Nephron (organoid): Measurements from ENCODE around the gene SLC40A1.

ENCODE experiments used
- H3K27ac Mint-ChIP-seq, 3 experiments: 2 replicates each; pipeline ENCODE4 v1.8.0; 2020; ENCODE audit warnings: mixed read lengths in 3 of 3, mild to moderate bottlenecking in 2 of 3, moderate library complexity in 1 of 3
- H3K27me3 Mint-ChIP-seq: 2 replicates; pipeline ENCODE4 v1.8.0; 2021; ENCODE audit warnings: low read depth, mild to moderate bottlenecking, moderate library complexity, mixed read lengths
- H3K36me3 Mint-ChIP-seq: 2 replicates; pipeline ENCODE4 v1.8.0; 2020; ENCODE audit warnings: low read depth, mixed read lengths
- H3K4me1 Mint-ChIP-seq: 2 replicates; pipeline ENCODE4 v1.8.0; 2020; ENCODE audit warnings: mixed read lengths
- H3K4me3 Mint-ChIP-seq, 3 experiments: 2 replicates each; pipeline ENCODE4 v1.8.0; 2020; ENCODE audit warnings: mild to moderate bottlenecking in 3 of 3, mixed read lengths in 3 of 3, moderate library complexity in 2 of 3
- H3K9me3 Mint-ChIP-seq: 2 replicates; pipeline ENCODE4 v1.8.0; 2020; ENCODE audit warnings: mixed read lengths
- CTCF ChIP-seq, 3 experiments: fragments of 200-600 bp; sonication (generic); IDR thresholded peaks; one replicate each; pipeline ENCODE4 v1.5.0; 2021; ENCODE audit warnings: antibody characterized with exemption in 3 of 3; ENCODE audit not compliant: unreplicated experiment in 3 of 3

SLC40A1 gene

GRCh38 chr2:189548666-189549448 is 31.7 kb downstream of the SLC40A1 start:
- H3K36me3 Mint-ChIP-seq: no peaks in the 10 kb centered on the region
- H3K4me3 Mint-ChIP-seq: peak overlapping the region in 1 of 3 experiments; percentile 12
- peak overlapping the region; percentile 79 to 95 (median 89) for H3K27ac Mint-ChIP-seq
- no peaks in the 10 kb centered on the region for H3K27me3 Mint-ChIP-seq
- peaks cover 73% of the 10 kb centered on the region for H3K4me1 Mint-ChIP-seq
- H3K9me3 Mint-ChIP-seq: no peaks in the 10 kb centered on the region
- TF ChIP-seq CTCF (IDR thresholded peaks at IDR 0.05; ENCODE audit: unreplicated experiment in 3 of 3): no peak

- H3K36me3 Mint-ChIP-seq: no peaks in the 10 kb centered on the region
- H3K4me3 Mint-ChIP-seq: peak overlapping the region in 1 of 3 experiments; percentile 3
- no peak for TF ChIP-seq CTCF (IDR thresholded peaks at IDR 0.05; ENCODE audit: unreplicated experiment in 3 of 3)
- peak overlapping the region in 2 of 3 experiments; percentile 79 to 95 for H3K27ac Mint-ChIP-seq
- H3K4me1 Mint-ChIP-seq: peaks cover 53% of the 10 kb centered on the region
- no peaks in the 10 kb centered on the region for H3K9me3 Mint-ChIP-seq
- no peaks in the 10 kb centered on the region for H3K27me3 Mint-ChIP-seq
Observed at GRCh38 chr2:189545418-189545817, 35.2 kb downstream of the SLC40A1 start.

GRCh38 chr2:189544318-189545042 is 36.1 kb downstream of the SLC40A1 start:
- Mint-ChIP-seq H3K4me1 (peaks cover 49% of the 10 kb centered on the region), H3K36me3 (no peaks in the 10 kb centered on the region), H3K9me3 (no peaks in the 10 kb centered on the region), H3K27ac (peak overlapping the region in 1 of 3 experiments; percentile 79), H3K4me3 (no peak overlapping the region), H3K27me3 (no peaks in the 10 kb centered on the region)
- TF ChIP-seq CTCF (IDR thresholded peaks at IDR 0.05; ENCODE audit: unreplicated experiment in 3 of 3): no peak

- Mint-ChIP-seq H3K4me3 (no peak overlapping the region), H3K36me3 (no peaks in the 10 kb centered on the region), H3K4me1 (peaks cover 38% of the 10 kb centered on the region), H3K9me3 (no peaks in the 10 kb centered on the region), H3K27me3 (no peaks in the 10 kb centered on the region), H3K27ac (peak overlapping the region in 2 of 3 experiments; percentile 17 to 79)
- no peak for TF ChIP-seq CTCF (IDR thresholded peaks at IDR 0.05; ENCODE audit: unreplicated experiment in 3 of 3)
Observed at GRCh38 chr2:189543367-189543766, 37.2 kb downstream of the SLC40A1 start.

- H3K27me3 Mint-ChIP-seq: no peaks in the 10 kb centered on the region
- no peaks in the 10 kb centered on the region for H3K36me3 Mint-ChIP-seq
- peaks cover 27% of the 10 kb centered on the region for H3K4me1 Mint-ChIP-seq
- no peak for TF ChIP-seq CTCF (IDR thresholded peaks at IDR 0.05; ENCODE audit: unreplicated experiment in 3 of 3)
- H3K27ac Mint-ChIP-seq: peak overlapping the region in 1 of 3 experiments; percentile 17
- H3K4me3 Mint-ChIP-seq: no peak overlapping the region
- H3K9me3 Mint-ChIP-seq: no peaks in the 10 kb centered on the region
Observed at GRCh38 chr2:189542145-189542882, 38.3 kb downstream of the SLC40A1 start.
